HepG2 (cell line): ENCODE measurements around the gene KANK3. TPM values are rescaled to one million over a fixed set of nuclear protein-coding genes. Genes with fewer than 3 reads are reported as not detected.

Source experiments
- AGO1 ChIP-seq: fragments of 200-400 bp; formaldehyde crosslinking; IDR thresholded peaks from 2 replicates; pipeline ENCODE4 v1.6.1; 2017; ENCODE audit warnings: mild to moderate bottlenecking, low read depth, low read length, moderate library complexity; ENCODE audit not compliant: poor library complexity, severe bottlenecking
- AHR ChIP-seq: IDR thresholded peaks from 2 replicates; pipeline ENCODE4 v1.6.1; 2018; ENCODE audit warnings: missing genetic modification reagents, missing compliant biosample characterization
- BCL3 ChIP-seq: sonication (generic); formaldehyde crosslinking; IDR thresholded peaks from 2 replicates; pipeline ENCODE4 v1.5.1; 2020; ENCODE audit warnings: mild to moderate bottlenecking, missing genetic modification reagents, moderate library complexity
- DNMT1 ChIP-seq: sonication (generic); formaldehyde crosslinking; IDR thresholded peaks from 2 replicates; pipeline ENCODE4 v1.5.1; 2020; ENCODE audit warnings: mild to moderate bottlenecking, missing genetic modification reagents
- ERF ChIP-seq: IDR thresholded peaks from 2 replicates; pipeline ENCODE4 v1.6.1; 2018; ENCODE audit warnings: missing biosample characterization, missing genetic modification reagents
- FOXA3 ChIP-seq: IDR thresholded peaks from 2 replicates; pipeline ENCODE4 v1.6.1; 2016; ENCODE audit warnings: missing genetic modification reagents, missing compliant biosample characterization
- HCFC1 ChIP-seq: fragments of 150-350 bp; IDR thresholded peaks from 2 replicates; pipeline ENCODE4 v1.6.1; 2014; ENCODE audit warnings: low read depth, low read length
- HMG20A ChIP-seq: IDR thresholded peaks from 2 replicates; pipeline ENCODE4 v1.6.1; 2016; ENCODE audit warnings: borderline replicate concordance
- HNRNPLL ChIP-seq: fragments of 200-400 bp; formaldehyde crosslinking; IDR thresholded peaks from 2 replicates; pipeline ENCODE4 v1.6.1; 2017; ENCODE audit warnings: mild to moderate bottlenecking, low read depth, low read length; ENCODE audit not compliant: poor library complexity, severe bottlenecking
- RERE ChIP-seq: IDR thresholded peaks from 2 replicates; pipeline ENCODE4 v1.6.1; 2016; ENCODE audit warnings: low read depth, missing genetic modification reagents, missing compliant biosample characterization
- ZNF343 ChIP-seq: sonication (generic); formaldehyde crosslinking; IDR thresholded peaks from 2 replicates; pipeline ENCODE4 v1.4.0; 2020; ENCODE audit warnings: mild to moderate bottlenecking, missing genetic modification reagents
- ZNF503 ChIP-seq: sonication (generic); formaldehyde crosslinking; IDR thresholded peaks from 2 replicates; pipeline ENCODE4 v1.4.0; 2020; ENCODE audit warnings: missing genetic modification reagents
- ZNF577 ChIP-seq: sonication (generic); formaldehyde crosslinking; IDR thresholded peaks from 2 replicates; pipeline ENCODE4 v1.4.0; 2020; ENCODE audit warnings: mild to moderate bottlenecking, low read depth, missing genetic modification reagents, borderline replicate concordance
- ZNF687 ChIP-seq: sonication (generic); formaldehyde crosslinking; IDR thresholded peaks from 2 replicates; pipeline ENCODE4 v1.5.1; 2020; ENCODE audit warnings: mild to moderate bottlenecking, missing genetic modification reagents, moderate library complexity
- ZNF720 ChIP-seq: sonication (generic); formaldehyde crosslinking; IDR thresholded peaks from 2 replicates; pipeline ENCODE4 v1.4.0; 2020; ENCODE audit warnings: missing genetic modification reagents
- ZSCAN29 ChIP-seq: sonication (generic); formaldehyde crosslinking; conservative IDR thresholded peaks from 2 replicates; pipeline ENCODE4 v1.4.0; 2020; ENCODE audit warnings: mild to moderate bottlenecking, missing genetic modification reagents
- polyA plus RNA-seq, 8 experiments: library from polyadenylated mRNA; depleted of rRNA in 3 of 8; stranded (reverse) in 7 of 8; unstranded in 1 of 8; fragments of >200 nt; fragmentation: Illumina TruSeq in 4 of 8; extraction: Trizol in 4 of 8; gene quantifications; 2 replicates each; pipeline versions ENCODE4 v1.2.1 to v1.2.3, GENCODE V29; 2011 to 2016; ENCODE audit warnings: low read depth in 4 of 8, missing spikeins in 1 of 8, mixed read lengths in 1 of 8; ENCODE audit not compliant: insufficient read depth in 1 of 8
- total RNA-seq, 5 experiments: library from RNA; depleted of rRNA; stranded (reverse); fragments of >200 nt; fragmentation: Illumina TruSeq; extraction: Trizol; gene quantifications; 2 replicates each; pipeline ENCODE4 v1.2.3, GENCODE V29; 2016; ENCODE audit warnings: low read depth in 1 of 5

The KANK3 gene
- total and polyA plus RNA-seq, 2 of the 13 experiments (the other 11 are each of a cell fraction or from before 2014, with no cell fraction given), result 0.15 to 0.20 TPM

GRCh38 chr19:8387688-8388611 is 44.9 kb upstream of the KANK3 start (continued):
- no peak; the same call in 1 of the 2 replicates for TF ChIP-seq AHR (CRISPR knock-in tag)
- TF ChIP-seq RERE (CRISPR knock-in tag), result peak; percentile 87
- no peak for TF ChIP-seq HNRNPLL
- no peak for TF ChIP-seq ZNF720 (CRISPR knock-in tag)
- TF ChIP-seq ERF (CRISPR knock-in tag), result peak; percentile 61; the same call in 1 of the 2 replicates
- no peak for TF ChIP-seq ZNF687
- TF ChIP-seq ZSCAN29 (CRISPR knock-in tag), result no peak
- TF ChIP-seq ZNF343 (CRISPR knock-in tag), result no peak
- peak; percentile 87; the same call in 1 of the 2 replicates for TF ChIP-seq ZNF503 (CRISPR knock-in tag)
- TF ChIP-seq FOXA3, result peak; percentile 96
- no peak for TF ChIP-seq BCL3 (CRISPR knock-in tag)
- peak; percentile 72; the same call in 1 of the 2 replicates for TF ChIP-seq HMG20A (CRISPR knock-in tag)
- TF ChIP-seq ZNF577, result no peak
- no peak for TF ChIP-seq HCFC1
- no peak for TF ChIP-seq DNMT1
- TF ChIP-seq AGO1, result no peak
